HG02642 (cell line): ENCODE measurements around the gene PIP4P1.
"Not testable (repeated sequence)": the region's sequence is repeated elsewhere in the genome, so short reads cannot be mapped to it uniquely, and the experiment has no call there.

Source experiments
- ATAC-seq: cut with Tn5 transposase; IDR thresholded peaks from one replicate; pipeline ENCODE4 v1.9.1; 2021; ENCODE audit warnings: mild to moderate bottlenecking; ENCODE audit not compliant: unreplicated experiment, poor library complexity

PIP4P1 gene

GRCh38 chr14:20477211-20477876, 16.1 kb upstream of the PIP4P1 start:
- ATAC-seq = no peak

GRCh38 chr14:20476776-20477175, 15.5 kb upstream of the PIP4P1 start:
- no peak for ATAC-seq

- ATAC-seq = no peak
Observed at GRCh38 chr14:20472536-20473169, 11.4 kb upstream of the PIP4P1 start.

- ATAC-seq = no peak
Observed at GRCh38 chr14:20470603-20470901, 9.3 kb upstream of the PIP4P1 start.

GRCh38 chr14:20469890-20470602, 8.8 kb upstream of the PIP4P1 start:
- ATAC-seq = peak; percentile 46

- peak; percentile 97 for ATAC-seq
Observed at GRCh38 chr14:20469242-20469889, 8.1 kb upstream of the PIP4P1 start, which contains the start of gene PNP. Gene PNP, plus strand, starts transcription at chr14:20469406. Its CDS starts 119 bp downstream, at chr14:20469525.

- ATAC-seq = peak; percentile 7
Observed at GRCh38 chr14:20468764-20469241, 7.6 kb upstream of the PIP4P1 start.

- peak; percentile 9 for ATAC-seq
Observed at GRCh38 chr14:20460458-20461224, 593 bp downstream of the PIP4P1 start.

GRCh38 chr14:20458031-20458789, 3.0 kb downstream of the PIP4P1 start:
- ATAC-seq = no peak

- ATAC-seq = no peak
Observed at GRCh38 chr14:20456971-20457370, 4.3 kb downstream of the PIP4P1 start.

GRCh38 chr14:20455355-20456300, 5.6 kb downstream of the PIP4P1 start:
- peak; percentile 60 for ATAC-seq

GRCh38 chr14:20454516-20455354, 6.5 kb downstream of the PIP4P1 start, which contains the start of the genes APEX1 and OSGEP:
Gene APEX1, plus strand, starts transcription at chr14:20455226. Its CDS starts 420 bp downstream, at chr14:20455646.
Gene OSGEP, minus strand, starts transcription at chr14:20454812. Its CDS starts 129 bp downstream, at chr14:20454683.
- peak; percentile 92 for ATAC-seq

- ATAC-seq = not testable (repeated sequence)
Observed at GRCh38 chr14:20452831-20453230, 8.4 kb downstream of the PIP4P1 start.

- ATAC-seq = no peak
Observed at GRCh38 chr14:20446889-20447288, 14.3 kb downstream of the PIP4P1 start.

GRCh38 chr14:20443650-20444049, 17.6 kb downstream of the PIP4P1 start:
- not testable (repeated sequence) for ATAC-seq

GRCh38 chr14:20441461-20441860, 19.8 kb downstream of the PIP4P1 start:
- ATAC-seq = no peak

GRCh38 chr14:20440882-20441281, 20.4 kb downstream of the PIP4P1 start:
- no peak for ATAC-seq
